Hematopoietic multipotent progenitor cell treated with erythropoietin and hydrocortisone succinate and interleukin-3 and kit ligand, for 6 days (in vitro differentiated cells): Measurements from ENCODE around the gene TCF3.

Experiments
- DNase-seq: peaks from one replicate; pipeline ENCODE4 v3.0.0-alpha.2; 2015

TCF3 gene

DNA sequence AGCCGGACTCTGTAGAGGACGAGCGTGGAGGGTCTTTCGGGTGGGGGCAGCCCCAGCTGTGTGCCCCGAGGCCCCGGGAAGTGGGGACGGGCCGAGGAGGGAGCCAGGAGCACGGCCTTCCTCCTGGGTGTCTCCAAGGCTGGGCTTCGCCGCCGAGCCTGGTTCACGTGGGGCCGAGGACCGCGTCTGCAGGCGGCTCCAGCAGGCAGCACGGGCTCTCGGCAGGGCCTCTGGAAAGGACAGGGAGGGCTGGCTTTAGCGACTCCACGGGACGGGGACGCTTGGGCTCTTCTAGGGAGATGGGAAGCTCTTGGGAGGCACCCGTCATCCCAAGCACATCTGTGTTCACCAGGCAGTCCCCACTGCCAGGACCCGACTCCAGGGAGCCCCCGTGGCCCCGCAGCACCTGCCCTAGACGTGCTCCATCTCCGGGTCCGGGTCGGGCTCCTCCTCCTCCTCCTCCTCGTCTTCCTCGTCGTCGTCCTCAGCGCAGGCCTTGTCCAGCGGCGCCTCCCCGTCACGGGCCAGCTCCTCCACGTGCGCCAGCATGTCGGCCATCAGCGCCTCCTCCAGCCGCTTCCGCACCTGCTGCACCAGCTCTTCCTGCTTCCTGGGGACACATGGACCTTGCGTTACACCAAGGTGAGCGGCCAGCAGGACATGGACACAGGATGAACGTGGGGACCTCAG, 74.3 kb downstream of the TCF3 start:
- DNase-seq, result no peak

DNA sequence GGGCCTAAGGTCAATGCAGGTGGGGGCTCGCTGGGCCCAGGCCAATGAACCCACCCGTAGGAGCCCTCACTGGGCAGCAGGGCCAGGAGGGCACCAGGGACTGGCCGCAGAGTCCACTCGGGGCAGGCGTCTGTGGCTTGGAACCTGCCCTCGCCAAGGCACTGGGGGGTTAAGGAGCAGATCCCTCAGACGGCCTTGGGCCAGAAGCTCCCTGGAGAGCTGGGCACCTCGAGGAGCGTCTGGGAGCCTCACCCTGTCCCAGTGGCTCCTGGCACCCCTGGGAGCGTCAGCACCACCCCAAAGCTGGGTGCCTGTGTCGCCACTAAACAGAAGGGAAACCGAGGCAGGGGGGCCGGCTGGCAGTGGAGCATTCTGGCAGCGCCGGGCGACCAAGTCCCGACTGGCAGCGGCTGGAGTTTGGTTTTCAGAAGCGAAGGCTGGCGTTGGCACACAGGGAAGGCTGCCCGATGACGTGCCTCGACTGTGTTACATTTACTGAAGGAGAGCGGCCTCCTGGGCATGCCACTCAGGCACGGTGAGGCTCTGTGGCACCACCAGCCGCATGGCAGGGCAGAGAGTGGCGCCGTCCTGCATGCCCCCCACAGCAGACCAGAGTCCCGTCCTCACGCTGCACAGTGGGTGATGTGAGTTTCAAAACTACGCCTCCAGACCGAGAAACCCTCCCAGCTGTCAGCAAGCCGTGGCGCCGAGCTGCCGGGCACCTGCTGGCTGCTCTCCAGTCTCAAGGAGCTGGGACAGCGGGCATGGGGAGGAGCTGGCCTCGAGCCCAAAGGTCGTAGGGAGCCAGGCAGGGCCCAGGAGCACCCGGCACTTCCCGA, 75.1 kb downstream of the TCF3 start:
- no peak for DNase-seq

DNA sequence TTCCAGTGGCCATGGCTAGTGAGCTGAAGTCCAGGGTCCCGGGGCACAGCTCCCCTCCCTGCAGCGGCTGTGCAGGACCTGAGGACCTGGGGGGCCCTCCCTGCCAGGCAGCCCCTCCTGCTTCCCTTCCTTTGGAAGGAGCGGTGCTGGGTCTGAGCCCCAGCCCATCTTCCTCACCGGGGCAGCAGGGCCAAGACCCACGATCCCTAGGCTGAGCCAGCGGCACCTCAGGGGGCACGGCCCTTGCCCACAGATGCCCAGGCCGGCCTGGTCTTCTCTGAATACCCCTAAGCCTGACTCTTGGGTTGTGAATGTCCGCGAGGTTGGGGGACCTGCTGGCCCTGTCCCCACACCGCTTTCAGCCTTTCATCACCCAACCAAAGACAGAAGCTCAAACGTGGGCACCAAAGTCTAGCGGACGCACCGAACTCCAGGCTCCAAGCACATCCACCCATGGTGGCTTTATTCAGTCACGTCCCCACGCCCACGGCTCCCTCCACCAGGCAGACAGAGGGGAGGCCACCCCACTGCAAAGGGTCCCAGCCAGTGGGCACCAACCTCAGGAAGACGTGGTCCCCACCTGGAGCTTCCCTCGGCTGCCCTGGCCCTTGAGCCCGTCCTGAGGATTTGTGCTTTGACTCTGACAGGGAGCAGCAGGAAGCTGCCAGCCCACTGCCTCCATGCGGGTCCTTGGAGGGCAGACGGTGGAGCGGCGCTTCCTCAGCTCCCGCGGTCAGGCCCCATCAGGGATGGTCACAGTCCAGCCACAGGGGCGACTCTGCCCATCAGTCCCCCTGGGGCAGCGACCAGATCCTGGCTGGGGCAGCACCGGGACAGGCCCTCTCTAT, 75.9 kb downstream of the TCF3 start:
- no peak for DNase-seq

DNA sequence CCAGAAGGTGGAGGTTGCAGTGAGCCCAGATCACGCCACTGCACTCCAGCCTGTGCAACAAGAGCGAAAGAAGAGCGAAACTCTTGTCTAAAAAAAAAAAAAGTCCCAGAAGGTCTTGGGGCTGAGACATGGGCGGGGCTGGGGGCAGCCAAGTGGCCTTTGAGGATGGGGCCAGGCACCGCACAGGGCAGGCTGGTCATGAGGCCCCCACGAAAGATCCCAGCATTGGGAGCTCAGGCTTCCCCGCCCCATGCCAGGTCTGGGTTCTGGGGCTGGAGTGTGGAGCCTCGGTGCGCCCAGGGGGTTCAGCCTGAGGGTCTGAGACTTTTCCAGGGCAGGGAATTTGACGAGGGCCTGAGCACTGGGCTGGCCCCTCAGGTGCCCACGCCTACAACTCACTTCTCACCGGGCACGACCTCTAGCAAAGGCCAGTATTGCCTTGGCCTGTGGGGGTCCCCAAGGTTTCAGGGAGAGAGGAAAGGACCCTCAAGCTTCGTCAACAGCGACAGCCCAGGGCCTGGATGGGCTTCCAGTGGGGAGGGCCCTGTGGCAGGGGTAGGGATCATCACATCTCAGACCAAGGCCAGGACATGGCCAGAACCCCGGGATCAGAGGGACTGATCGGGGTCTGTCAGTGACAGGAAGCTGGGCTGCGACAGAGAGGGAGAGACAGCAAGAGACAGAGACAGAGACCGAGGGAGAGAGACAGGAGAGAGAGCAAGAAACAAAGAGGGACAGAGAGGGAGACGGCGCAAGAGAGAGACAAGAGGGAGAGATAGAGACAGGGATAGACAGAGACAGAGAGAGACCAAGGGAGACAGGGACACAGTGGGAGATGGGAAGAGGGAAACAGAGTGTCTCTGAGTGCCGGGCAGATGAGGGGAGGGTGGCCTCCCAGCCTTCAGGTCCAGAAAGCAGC, 76.8 kb downstream of the TCF3 start:
- no peak for DNase-seq

DNA sequence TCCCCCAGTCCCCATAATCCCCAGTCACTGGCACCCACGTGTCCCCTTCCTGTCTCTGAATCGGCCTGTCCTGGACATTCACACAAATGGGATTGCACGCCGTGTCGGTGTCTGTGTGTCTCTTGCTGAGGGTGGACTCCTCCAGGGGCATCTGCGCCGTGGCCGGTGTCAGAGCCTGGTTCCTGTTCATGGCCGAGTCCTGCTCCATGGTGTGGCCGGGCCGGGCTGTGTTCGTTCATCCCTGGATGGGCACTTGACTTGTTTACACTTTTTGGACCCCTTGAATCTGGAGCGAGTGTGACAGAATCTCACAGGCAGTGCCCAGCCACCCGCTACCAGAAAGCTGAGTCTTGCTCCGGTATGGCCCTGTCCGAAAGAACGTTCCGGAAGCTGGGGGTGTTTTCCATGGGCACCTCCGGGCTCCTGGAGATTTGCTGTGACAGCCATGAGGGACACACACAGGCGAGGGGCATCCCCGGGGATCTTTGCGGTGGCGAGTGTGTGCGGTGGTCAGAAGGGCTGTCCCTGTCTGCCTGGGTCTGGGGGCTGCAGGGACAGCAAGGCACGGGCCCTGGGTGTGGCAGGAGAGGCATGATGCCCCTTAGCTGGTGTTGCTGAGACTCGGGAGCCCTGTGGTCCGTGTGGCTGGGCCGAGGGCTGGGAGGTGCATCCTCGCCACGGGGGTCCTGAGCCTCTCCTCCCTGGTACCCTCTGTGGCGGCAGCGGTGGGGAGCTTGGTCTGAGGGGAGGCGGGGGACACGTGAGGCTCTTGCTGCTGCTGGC, 77.9 kb downstream of the TCF3 start:
- no peak for DNase-seq

DNA sequence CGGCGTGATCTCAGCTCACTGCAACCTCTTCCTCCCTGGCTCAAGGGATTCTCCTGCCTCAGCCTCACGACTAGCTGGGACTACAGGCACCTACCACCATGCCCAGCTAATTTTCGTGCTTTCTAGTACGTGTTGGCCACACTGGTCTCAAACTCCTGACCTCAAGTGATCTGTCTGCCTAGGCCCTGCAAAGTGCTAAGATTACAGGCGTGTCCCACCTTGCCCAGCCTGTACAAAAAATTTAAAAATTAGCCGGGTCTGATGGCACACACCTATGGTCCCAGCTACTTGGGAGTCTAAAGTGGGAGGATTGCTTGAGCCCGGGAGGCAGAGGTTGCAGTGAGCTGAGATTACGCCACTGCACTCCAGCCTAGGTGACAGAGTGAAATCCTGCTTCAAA, 79.6 kb downstream of the TCF3 start:
- DNase-seq, result no peak

DNA sequence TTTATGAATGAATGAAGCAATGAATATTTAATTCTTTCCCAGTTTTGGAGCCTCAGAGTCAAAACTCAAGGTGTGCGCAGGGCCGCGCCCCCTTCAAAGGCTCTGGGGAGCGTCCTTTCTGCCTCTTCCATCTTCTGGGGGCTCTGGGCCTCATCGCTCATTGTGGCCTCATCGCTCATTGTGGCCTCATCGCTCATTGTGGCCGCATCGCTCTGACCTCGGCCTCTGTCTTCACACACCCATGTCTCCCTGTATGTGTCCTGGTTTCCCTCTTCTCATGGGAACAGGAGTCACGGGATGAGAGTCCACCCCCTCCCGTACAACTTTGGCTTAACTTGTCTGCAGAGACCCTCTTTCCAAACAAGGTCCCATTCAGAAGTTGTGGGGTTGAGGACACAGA, 81.1 kb downstream of the TCF3 start:
- DNase-seq, result no peak

DNA sequence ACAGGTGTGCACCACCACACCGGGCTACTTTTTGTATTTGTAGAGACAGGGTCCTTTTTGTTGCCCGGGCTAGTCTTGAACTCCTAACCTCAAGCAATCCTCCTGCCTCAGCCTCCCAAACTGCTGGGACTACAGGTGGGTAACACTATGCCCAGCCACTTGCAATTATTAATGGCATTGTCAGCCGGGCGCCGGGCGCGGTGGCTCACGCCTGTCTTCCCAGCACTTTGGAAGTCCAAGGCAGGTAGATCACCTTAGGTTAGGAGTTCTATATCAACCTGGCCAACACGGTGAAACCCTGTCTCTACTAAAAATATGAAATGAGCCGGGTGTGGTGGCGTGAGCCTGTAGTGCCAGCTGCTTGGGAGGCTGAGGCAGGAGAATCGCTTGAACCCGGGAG, 81.6 kb downstream of the TCF3 start:
- DNase-seq, result no peak

DNA sequence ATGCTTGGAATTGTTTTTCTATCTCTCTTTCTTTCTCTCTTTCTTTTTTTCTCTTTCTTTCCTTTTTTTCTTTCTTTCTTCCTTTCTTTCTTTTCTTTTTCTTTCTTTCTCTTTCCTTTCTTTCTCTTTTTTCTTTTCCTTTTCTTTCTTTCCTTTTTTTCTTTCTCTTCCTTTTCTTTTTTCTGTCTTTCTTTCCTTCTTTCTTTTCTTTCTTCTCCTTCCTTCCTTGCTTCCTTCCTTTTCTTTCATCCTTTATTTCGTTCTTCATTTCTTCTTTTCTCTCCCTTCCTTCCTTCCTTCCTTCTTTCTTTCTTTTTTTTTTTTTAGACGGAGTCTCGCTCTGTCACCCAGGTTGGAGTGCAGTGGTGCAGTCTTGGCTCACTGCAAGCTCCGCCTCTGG, 82.4 kb downstream of the TCF3 start:
- DNase-seq, result no peak

DNA sequence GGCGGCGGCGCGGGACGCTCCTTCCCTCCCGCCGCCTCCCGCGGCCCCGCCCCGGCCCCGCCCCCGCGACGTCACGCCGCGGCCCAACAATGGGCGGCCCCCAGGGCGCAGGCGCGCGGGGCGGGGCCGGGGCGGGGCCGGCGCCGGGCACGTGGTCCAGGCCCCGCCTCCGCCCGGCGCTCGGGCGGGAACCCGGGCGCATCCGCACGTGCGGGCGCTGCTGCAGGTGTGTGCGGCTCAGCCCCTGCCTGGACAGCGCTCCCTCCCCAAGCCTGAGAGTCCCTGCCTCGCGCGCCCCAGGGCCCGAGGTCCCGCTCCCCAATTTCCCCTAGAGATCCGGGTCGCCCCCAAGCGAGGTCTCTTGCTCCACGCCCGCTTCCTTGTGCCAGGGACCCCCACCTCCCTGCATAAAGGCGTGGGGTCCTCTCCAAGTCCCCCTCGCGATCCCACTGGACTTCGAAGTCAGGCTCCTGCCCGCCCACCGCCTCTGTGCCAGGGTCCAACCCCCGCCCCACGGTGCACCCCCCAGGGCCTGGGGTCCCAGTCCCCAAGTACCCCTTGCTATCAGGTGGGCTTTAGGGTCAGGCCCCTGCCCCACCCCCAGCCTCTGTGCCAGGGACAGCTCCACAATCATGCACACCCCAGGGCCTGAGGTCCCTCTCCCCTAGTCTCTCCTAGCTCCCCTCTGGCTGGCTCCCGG, 83.9 kb downstream of the TCF3 start, which contains the start of gene MEX3D:
Gene MEX3D (minus strand): TSS at position 6 of the 700 bp plus-strand sequence. CDS start 267 bp downstream, outside the sequence.
- DNase-seq, result peak; percentile 79

DNA sequence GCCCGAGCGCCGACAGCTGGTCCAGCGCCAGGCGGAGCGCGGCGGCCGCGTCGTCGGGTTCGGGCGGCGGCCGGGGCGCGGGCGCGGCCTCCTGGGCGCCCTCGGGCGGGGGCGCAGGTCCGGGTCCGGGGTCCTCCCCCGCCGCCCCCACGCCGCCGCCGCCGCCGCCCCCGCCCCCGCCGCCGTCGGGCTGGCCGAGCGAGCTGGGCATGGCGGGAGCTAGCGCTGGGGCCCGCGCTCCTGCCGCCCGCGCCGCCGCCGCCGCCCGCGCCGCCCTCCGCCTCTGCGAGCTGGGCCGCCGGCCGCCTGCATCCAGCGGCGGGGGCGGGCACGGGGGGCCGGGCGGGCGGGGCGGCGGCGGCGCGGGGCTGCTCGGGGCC, 84.6 kb downstream of the TCF3 start:
- DNase-seq, result no peak

DNA sequence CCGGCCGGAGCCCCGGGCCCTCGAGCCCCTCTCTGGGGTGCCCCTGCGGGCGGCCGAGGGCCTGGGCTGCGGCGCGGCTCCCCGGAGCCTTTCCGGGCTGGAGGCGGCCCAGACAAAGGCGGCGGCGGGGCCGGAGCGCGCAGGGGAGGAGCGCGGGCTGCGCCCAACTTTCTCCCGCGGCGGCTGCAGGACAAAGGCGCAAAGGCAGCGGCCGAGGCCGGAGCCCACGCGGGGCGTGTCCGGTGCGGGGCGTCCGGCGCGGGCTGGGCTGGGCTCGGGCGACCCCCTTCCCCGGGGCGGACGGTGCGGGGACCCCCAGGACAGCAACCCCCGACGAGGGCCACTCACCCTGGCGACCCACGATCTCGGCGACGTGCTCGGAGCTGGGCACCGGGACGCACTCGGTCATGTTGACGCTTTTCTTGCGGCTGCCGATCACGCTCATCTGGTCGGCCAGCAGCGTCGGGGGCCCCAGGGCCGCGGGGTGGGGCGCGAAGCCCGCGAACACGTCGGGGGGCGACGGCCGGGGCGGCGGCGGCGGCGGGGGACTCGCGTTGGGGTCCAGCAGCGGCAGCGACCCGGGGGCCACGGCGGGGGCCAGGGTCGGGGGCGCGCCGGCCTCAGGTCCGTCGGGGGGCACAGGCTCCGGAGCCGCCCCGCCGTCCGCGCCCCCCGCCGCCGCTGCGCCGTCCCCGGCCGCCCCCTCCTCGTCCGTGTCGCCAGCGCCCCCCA, 85.1 kb downstream of the TCF3 start:
- peak; percentile 46 for DNase-seq

DNA sequence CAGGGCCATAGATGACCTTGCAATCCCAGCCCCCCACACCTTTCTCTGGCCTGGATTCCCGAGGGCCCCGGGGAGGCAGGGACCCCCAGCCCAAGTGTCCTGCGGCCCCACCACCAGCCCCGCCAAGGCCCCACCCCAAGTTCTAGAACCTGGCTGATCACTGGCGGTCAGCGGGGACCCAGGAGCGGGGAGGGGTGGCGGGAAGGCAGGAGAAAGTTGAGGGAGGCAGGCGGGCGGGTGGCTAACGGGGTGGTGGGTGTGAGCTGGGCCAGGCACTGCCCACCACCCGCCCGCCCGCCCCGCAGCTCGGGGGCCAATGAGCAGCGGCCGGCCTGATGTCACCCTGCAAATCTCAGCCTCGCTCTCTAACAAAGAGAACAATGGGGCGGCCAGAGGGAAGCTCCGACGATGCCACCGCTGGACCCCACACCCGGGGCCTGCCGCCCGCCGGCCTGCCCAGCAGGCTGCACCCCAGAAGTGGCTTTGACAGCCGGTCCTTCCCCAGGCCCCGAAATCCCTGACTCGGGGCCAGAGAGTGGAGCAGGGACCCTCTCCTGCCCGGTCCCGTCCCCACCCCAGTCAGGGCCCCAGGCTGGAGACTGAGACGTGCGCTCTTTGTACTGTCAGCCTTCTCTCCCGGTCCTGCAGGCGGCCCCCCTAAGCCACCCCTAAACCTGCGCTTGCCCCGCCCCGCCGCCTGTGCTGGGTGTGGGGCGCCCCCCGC, 85.9 kb downstream of the TCF3 start:
- no peak for DNase-seq

DNA sequence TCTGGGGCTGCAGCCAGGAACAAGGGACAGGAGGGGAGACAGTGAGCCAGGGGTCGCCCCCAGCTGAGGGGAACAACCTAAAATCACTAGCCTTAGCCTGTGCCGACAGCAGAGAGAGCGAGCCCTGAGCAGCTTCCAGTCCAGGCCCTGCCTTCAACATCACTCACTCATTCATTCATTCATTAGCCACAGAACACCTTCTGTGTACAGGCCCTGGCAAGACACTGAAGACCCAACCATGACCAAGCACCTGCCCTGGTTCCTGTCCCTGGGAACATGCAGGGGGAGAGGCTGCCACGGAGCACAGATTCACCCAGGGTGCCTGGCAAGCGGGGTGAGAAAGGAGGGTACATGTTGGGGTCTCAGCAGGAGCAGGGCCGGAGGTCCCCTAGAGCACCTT, 89.2 kb downstream of the TCF3 start:
- no peak for DNase-seq

DNA sequence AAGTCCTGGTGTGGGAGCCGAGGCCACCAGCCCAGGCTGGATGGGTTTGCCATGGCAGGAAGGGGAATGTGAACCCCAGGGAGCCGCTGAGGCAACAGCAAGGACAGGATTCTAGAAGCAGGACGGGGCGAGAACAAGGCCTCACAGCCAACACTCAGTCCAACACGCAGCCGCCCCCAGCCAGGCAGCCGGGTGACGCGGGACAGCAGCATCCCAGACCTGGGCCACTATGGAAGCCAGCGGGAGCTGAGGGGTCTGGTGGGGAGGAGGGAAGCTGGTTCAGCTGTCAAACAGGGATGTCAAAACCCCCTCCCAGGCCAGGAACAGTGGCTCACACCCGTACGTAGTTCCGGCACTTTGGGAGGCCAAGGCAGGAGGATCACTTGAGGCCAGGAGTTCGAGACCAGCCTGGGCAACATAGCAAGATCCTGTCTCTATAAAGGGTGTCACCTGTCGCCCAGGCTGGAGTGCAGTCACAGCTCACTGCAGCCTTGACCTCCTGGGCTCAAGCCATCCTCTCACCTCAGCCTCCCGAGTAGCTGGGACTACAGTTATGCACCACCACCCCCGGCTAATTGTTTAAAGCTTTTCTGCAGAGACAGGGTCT, 91.1 kb downstream of the TCF3 start:
- no peak for DNase-seq

DNA sequence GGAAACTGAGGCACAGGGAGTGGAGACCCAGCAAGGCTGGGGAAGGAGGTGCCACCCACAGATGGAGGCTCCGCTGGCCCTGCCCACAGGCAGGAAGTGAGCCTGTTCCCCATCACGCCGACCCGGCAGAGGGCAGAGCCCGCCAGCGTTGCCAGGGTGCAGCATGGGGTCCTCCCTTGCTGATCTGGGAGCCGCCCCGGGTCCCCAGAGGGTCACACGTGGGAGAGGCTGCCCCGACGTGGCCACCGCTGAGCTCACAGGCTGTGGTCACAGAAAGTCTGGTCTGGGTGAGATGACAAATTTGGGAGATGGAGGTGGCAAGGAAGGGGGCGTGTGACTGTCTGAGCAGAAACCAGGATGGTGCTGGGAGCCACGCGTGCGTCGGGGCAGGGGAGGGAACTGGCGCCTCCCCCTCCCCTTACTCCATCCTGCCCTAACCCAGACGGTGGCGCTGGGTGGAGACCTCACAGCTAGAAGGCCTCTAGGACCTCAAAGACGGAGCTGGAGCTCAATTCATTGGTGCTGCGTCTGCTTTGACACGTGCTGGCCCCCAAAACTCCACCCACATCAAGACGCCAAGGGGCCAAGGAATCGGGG, 92.0 kb downstream of the TCF3 start:
- no peak for DNase-seq
